NB4 (cell line): ENCODE data around the gene CEMIP2.

Experiments used
- DNase-seq: peaks from one replicate; pipeline ENCODE4 v3.0.0; 2010; ENCODE audit warnings: low read depth
- H3K4me3 ChIP-seq: one replicate; pipeline ENCODE4 v1.5.1; 2011; ENCODE audit warnings: mild to moderate bottlenecking, low read depth, low read length, moderate library complexity
- CTCF ChIP-seq: IDR thresholded peaks from one replicate; pipeline ENCODE4 v1.5.1; 2012; ENCODE audit warnings: low read depth, low read length
- MAX ChIP-seq: IDR thresholded peaks from 2 replicates; pipeline ENCODE4 v1.6.1; 2011; ENCODE audit warnings: low read depth, low read length
- MYC ChIP-seq: IDR thresholded peaks from 2 replicates; pipeline ENCODE4 v1.6.1; 2011; ENCODE audit warnings: low read depth, low read length
- POLR2A ChIP-seq: IDR thresholded peaks from 2 replicates; pipeline ENCODE4 v1.6.1; 2011; ENCODE audit warnings: mild to moderate bottlenecking; ENCODE audit not compliant: insufficient read length; ENCODE audit errors: extremely low read depth

CEMIP2 gene

GRCh38 chr9:71758277-71758676 lies 10.0 kb downstream of the CEMIP2 start:
- no peak for TF ChIP-seq CTCF
- TF ChIP-seq MAX, result no peak
- TF ChIP-seq MYC, result no peak
- no peak for TF ChIP-seq POLR2A
- DNase-seq, result no peak
- H3K4me3 ChIP-seq, result no peak overlapping the region

GRCh38 chr9:71756753-71757152 lies 11.6 kb downstream of the CEMIP2 start:
- DNase-seq, result no peak
- no peak overlapping the region for H3K4me3 ChIP-seq
- TF ChIP-seq POLR2A, result no peak
- TF ChIP-seq CTCF, result no peak
- TF ChIP-seq MYC, result no peak
- TF ChIP-seq MAX, result no peak

GRCh38 chr9:71755869-71756268 lies 12.4 kb downstream of the CEMIP2 start:
- DNase-seq, result no peak
- TF ChIP-seq MYC (no peak), CTCF (no peak)
- no peak overlapping the region for H3K4me3 ChIP-seq

GRCh38 chr9:71755230-71755629 lies 13.1 kb downstream of the CEMIP2 start:
- DNase-seq, result no peak
- no peak overlapping the region for H3K4me3 ChIP-seq
- TF ChIP-seq CTCF, result no peak
- TF ChIP-seq MAX, result no peak
- TF ChIP-seq MYC, result no peak

GRCh38 chr9:71754151-71754550 lies 14.2 kb downstream of the CEMIP2 start:
- no peak overlapping the region for H3K4me3 ChIP-seq
- no peak for DNase-seq
- no peak for TF ChIP-seq MAX
- no peak for TF ChIP-seq POLR2A
- no peak for TF ChIP-seq MYC
- no peak for TF ChIP-seq CTCF

- TF ChIP-seq CTCF (no peak), MAX (no peak), MYC (no peak), POLR2A (no peak)
- H3K4me3 ChIP-seq, result no peak overlapping the region
- no peak for DNase-seq
These were observed 15.4 kb downstream of the CEMIP2 start for GRCh38 chr9:71752928-71753327.
